ENCODE results near the gene ARHGEF1.
"Not testable (repeated sequence)": the region's sequence is repeated elsewhere in the genome, so short reads cannot be mapped to it uniquely, and the experiment has no call there.

ARHGEF1 gene

GRCh38 chr19:41905273-41906002 lies 22.5 kb downstream of the ARHGEF1 start:
- no peak for DNase-seq (ENCODE audit: low spot score)

GRCh38 chr19:41906271-41906670 lies 23.3 kb downstream of the ARHGEF1 start:
- no peak for DNase-seq (ENCODE audit: low spot score)

GRCh38 chr19:41906916-41907680 lies 24.1 kb downstream of the ARHGEF1 start:
- DNase-seq (ENCODE audit: low spot score), result no peak

GRCh38 chr19:41907994-41908615 lies 25.1 kb downstream of the ARHGEF1 start:
- no peak for DNase-seq (ENCODE audit: low spot score)

- no peak for DNase-seq (ENCODE audit: low spot score)
These were observed 25.9 kb downstream of the ARHGEF1 start for GRCh38 chr19:41908724-41909464.

- DNase-seq (ENCODE audit: low spot score), result no peak
These were observed 26.7 kb downstream of the ARHGEF1 start for GRCh38 chr19:41909706-41910105.

GRCh38 chr19:41910240-41910991 lies 27.4 kb downstream of the ARHGEF1 start:
- no peak for DNase-seq (ENCODE audit: low spot score)

- DNase-seq (ENCODE audit: low spot score), result no peak
These were observed 28.3 kb downstream of the ARHGEF1 start for GRCh38 chr19:41910992-41911888.

GRCh38 chr19:41911889-41912731 lies 29.1 kb downstream of the ARHGEF1 start:
- DNase-seq (ENCODE audit: low spot score), result no peak

GRCh38 chr19:41912899-41913537 lies 30.0 kb downstream of the ARHGEF1 start:
- DNase-seq (ENCODE audit: low spot score), result no peak

GRCh38 chr19:41913538-41914423 lies 30.8 kb downstream of the ARHGEF1 start:
- no peak for DNase-seq (ENCODE audit: low spot score)

- DNase-seq (ENCODE audit: low spot score), result not testable (repeated sequence)
These were observed 31.4 kb downstream of the ARHGEF1 start for GRCh38 chr19:41914424-41914834.

GRCh38 chr19:41915021-41915775 lies 32.2 kb downstream of the ARHGEF1 start:
- DNase-seq (ENCODE audit: low spot score), result no peak

GRCh38 chr19:41915776-41916414 lies 32.9 kb downstream of the ARHGEF1 start:
- no peak for DNase-seq (ENCODE audit: low spot score)

- DNase-seq (ENCODE audit: low spot score), result no peak
These were observed 34.7 kb downstream of the ARHGEF1 start for GRCh38 chr19:41917676-41918075.

GRCh38 chr19:41918095-41918494 lies 35.1 kb downstream of the ARHGEF1 start:
- no peak for DNase-seq (ENCODE audit: low spot score)

Data from AG08396 (cell line).